Mammary epithelial cell (primary cell): ENCODE measurements around the gene C3orf70.

ENCODE experiments used
- CTCF ChIP-seq, 2 donors: IDR thresholded peaks in 1 of 2; conservative IDR thresholded peaks in 1 of 2; 2 replicates each; pipeline ENCODE4 v1.5.1; 2011 to 2012; ENCODE audit warnings: inconsistent platforms in 2 of 2, low read length in 2 of 2, mild to moderate bottlenecking in 2 of 2, control low read depth in 1 of 2, low read depth in 1 of 2; ENCODE audit not compliant: insufficient read depth in 1 of 2; ENCODE audit errors: extremely low read depth in 1 of 2
- EZH2 ChIP-seq: IDR thresholded peaks from 2 replicates; pipeline ENCODE4 v1.6.1; 2012; ENCODE audit warnings: low read length, inconsistent platforms, borderline replicate concordance

- TF ChIP-seq EZH2 (no peak), CTCF (conservative IDR thresholded peaks at IDR 0.05 in 1 of 2, IDR thresholded peaks at IDR 0.05 in 1 of 2; ENCODE audit: extremely low read depth in 1 of 2, insufficient read depth in 1 of 2, low read depth in 1 of 2, low read length in 2 of 2) (no peak)
Measured at GRCh38 chr3:185060655-185061054, 92.2 kb downstream of the C3orf70 start.
